Neural cell (in vitro differentiated cells): Measurements from ENCODE around the gene MAEA. TPM values are rescaled to one million over a fixed set of nuclear protein-coding genes. Genes with fewer than 3 reads are reported as not detected.

ENCODE experiments used
- H2AFZ ChIP-seq: fragments of 200-600, 300-800 bp; sonication (generic), shearing (Covaris generic); 2 replicates; pipeline ENCODE4 v1.6.0; 2014; ENCODE audit warnings: low read depth, mild to moderate bottlenecking, antibody characterized with exemption, low read length, moderate library complexity
- H3F3A ChIP-seq: fragments of 200-600 bp; shearing (Covaris generic); 2 replicates; pipeline ENCODE4 v1.6.1; 2016; ENCODE audit warnings: mild to moderate bottlenecking, moderate library complexity, mixed read lengths, antibody characterized with exemption, low read length; ENCODE audit not compliant: insufficient read depth, poor library complexity, severe bottlenecking
- H3K27ac ChIP-seq: fragments of 200-600, 300-800 bp; sonication (generic), shearing (Covaris generic); 2 replicates; pipeline ENCODE4 v1.5.1; 2014; ENCODE audit warnings: mild to moderate bottlenecking, low read length, moderate library complexity
- H3K27me3 ChIP-seq: fragments of 300-800, 200-600 bp; sonication (generic), shearing (Covaris generic); 2 replicates; pipeline ENCODE4 v1.6.0; 2014; ENCODE audit warnings: mild to moderate bottlenecking, low read depth, low read length, moderate library complexity; ENCODE audit not compliant: insufficient read depth
- H3K36me3 ChIP-seq: fragments of 300-800, 200-600 bp; sonication (generic), shearing (Covaris generic); 2 replicates; pipeline ENCODE4 v1.5.1; 2014; ENCODE audit warnings: mild to moderate bottlenecking, antibody characterized with exemption, low read length, moderate library complexity; ENCODE audit not compliant: insufficient read depth
- H3K4me2 ChIP-seq: fragments of 300-800, 200-600 bp; sonication (generic), shearing (Covaris generic); 2 replicates; pipeline ENCODE4 v1.6.0; 2014; ENCODE audit warnings: mild to moderate bottlenecking, low read length
- H3K4me3 ChIP-seq: fragments of 300-800, 200-600 bp; sonication (generic), shearing (Covaris generic); 2 replicates; pipeline ENCODE4 v1.5.1; 2014; ENCODE audit warnings: mild to moderate bottlenecking, low read length, moderate library complexity
- H3K79me2 ChIP-seq: fragments of 200-600 bp; shearing (Covaris generic); replicated peaks from 2 replicates; pipeline ENCODE4 v1.6.0; 2014; ENCODE audit warnings: mild to moderate bottlenecking, low read length, moderate library complexity; ENCODE audit not compliant: insufficient read depth
- H3K9ac ChIP-seq: fragments of 300-800, 200-600 bp; sonication (generic), shearing (Covaris generic); 2 replicates; pipeline ENCODE4 v1.6.1; 2016; ENCODE audit warnings: mild to moderate bottlenecking, low read length, mixed read lengths
- H3K9me2 ChIP-seq: fragments of 200-600 bp; shearing (Covaris generic); 2 replicates; pipeline ENCODE4 v1.6.1; 2016; ENCODE audit warnings: mild to moderate bottlenecking, low read length, mixed read lengths; ENCODE audit not compliant: insufficient read depth
- H3K9me3 ChIP-seq: fragments of 200-600, 300-800 bp; sonication (generic), shearing (Covaris generic); 2 replicates; pipeline ENCODE4 v1.6.1; 2016; ENCODE audit warnings: mild to moderate bottlenecking, mixed run types, low read length, moderate library complexity, mixed read lengths
- H4K20me1 ChIP-seq: fragments of 200-600 bp; shearing (Covaris generic); 2 replicates; pipeline ENCODE4 v1.6.1; 2016; ENCODE audit warnings: mild to moderate bottlenecking, mixed run types; ENCODE audit not compliant: insufficient read depth
- EP300 ChIP-seq: fragments of 450-650 bp; conservative IDR thresholded peaks from 2 replicates; pipeline ENCODE4 v1.6.1; 2014; ENCODE audit warnings: antibody characterized with exemption, mild to moderate bottlenecking, moderate library complexity; ENCODE audit not compliant: poor library complexity, severe bottlenecking
- EZH2 ChIP-seq: fragments of 200-600, 300-800 bp; shearing (Covaris generic), sonication (generic); IDR thresholded peaks from 2 replicates; pipeline ENCODE4 v1.6.1; 2014; ENCODE audit warnings: antibody characterized with exemption, low read length, borderline replicate concordance, mild to moderate bottlenecking; ENCODE audit not compliant: insufficient read depth, poor library complexity, severe bottlenecking
- MXI1 ChIP-seq: fragments of 450-650 bp; conservative IDR thresholded peaks from 2 replicates; pipeline ENCODE4 v1.6.1; 2014; ENCODE audit warnings: antibody characterized with exemption, mild to moderate bottlenecking; ENCODE audit not compliant: poor library complexity, severe bottlenecking
- POLR2AphosphoS5 ChIP-seq: IDR thresholded peaks from 2 replicates; pipeline ENCODE4 v1.6.1; 2012
- RAD21 ChIP-seq: fragments of 450-650 bp; conservative IDR thresholded peaks from 2 replicates; pipeline ENCODE4 v1.6.1; 2014; ENCODE audit warnings: antibody characterized with exemption, mild to moderate bottlenecking, moderate library complexity
- SMC3 ChIP-seq: fragments of 450-650 bp; conservative IDR thresholded peaks from 2 replicates; pipeline ENCODE4 v1.6.1; 2014; ENCODE audit warnings: antibody characterized with exemption, mild to moderate bottlenecking, moderate library complexity; ENCODE audit not compliant: poor library complexity
- TAF1 ChIP-seq: IDR thresholded peaks from 2 replicates; pipeline ENCODE4 v1.6.1; 2012; ENCODE audit warnings: low read depth
- polyA plus RNA-seq: library from polyadenylated mRNA; depleted of rRNA; stranded (reverse); fragments of >200 nt; gene quantifications from 2 replicates; pipeline ENCODE4 v1.2.3, GENCODE V29; 2014
- TF ChIP-seq, protein P1 (sequence below): fragments of 450-650 bp; IDR thresholded peaks from 2 replicates; pipeline ENCODE4 v1.5.1; 2014; ENCODE audit warnings: antibody characterized with exemption, mild to moderate bottlenecking, moderate library complexity; ENCODE audit not compliant: poor library complexity, severe bottlenecking
- TF ChIP-seq, protein P2 (sequence below): IDR thresholded peaks from 2 replicates; pipeline ENCODE4 v1.6.1; 2012; ENCODE audit warnings: borderline replicate concordance

Gene MAEA
- polyA plus RNA-seq, 1 donor from 2014 or later: 106 TPM

DNA sequence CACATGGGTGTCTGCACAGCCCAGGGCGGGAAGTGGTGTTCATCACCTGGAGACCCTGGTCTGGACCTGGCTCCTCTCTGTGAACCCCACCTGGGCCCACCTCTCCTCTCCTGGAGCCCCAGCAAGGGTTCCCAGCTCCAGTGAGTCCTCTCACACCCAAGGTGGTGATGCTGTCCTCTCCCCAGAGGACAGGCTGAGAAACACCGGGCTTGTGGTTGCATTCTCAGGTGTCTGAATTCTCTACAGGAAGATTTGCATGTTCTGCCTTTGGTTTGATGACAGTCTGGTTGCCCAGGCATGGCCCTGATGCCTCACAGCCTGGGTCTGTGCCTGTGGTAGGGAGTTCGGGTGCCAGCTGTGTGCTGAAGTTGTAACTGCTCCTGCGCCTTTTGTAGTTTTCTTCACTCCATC lies 3.8 kb downstream of the MAEA start:
- Histone ChIP-seq H3K9me3 (no peaks in the 10 kb centered on the region), H3K9ac (no peak overlapping the region), H3K9me2 (no peaks in the 10 kb centered on the region), H2AFZ (no peak overlapping the region), H3K4me3 (no peak overlapping the region), H3K79me2 (peaks cover 51% of the 10 kb centered on the region), H3K36me3 (no peaks in the 10 kb centered on the region), H3K27me3 (no peaks in the 10 kb centered on the region), H3K27ac (no peak overlapping the region), H3F3A (no peaks in the 10 kb centered on the region), H4K20me1 (no peaks in the 10 kb centered on the region), H3K4me2 (no peak overlapping the region)
- TF ChIP-seq, protein P1, sequence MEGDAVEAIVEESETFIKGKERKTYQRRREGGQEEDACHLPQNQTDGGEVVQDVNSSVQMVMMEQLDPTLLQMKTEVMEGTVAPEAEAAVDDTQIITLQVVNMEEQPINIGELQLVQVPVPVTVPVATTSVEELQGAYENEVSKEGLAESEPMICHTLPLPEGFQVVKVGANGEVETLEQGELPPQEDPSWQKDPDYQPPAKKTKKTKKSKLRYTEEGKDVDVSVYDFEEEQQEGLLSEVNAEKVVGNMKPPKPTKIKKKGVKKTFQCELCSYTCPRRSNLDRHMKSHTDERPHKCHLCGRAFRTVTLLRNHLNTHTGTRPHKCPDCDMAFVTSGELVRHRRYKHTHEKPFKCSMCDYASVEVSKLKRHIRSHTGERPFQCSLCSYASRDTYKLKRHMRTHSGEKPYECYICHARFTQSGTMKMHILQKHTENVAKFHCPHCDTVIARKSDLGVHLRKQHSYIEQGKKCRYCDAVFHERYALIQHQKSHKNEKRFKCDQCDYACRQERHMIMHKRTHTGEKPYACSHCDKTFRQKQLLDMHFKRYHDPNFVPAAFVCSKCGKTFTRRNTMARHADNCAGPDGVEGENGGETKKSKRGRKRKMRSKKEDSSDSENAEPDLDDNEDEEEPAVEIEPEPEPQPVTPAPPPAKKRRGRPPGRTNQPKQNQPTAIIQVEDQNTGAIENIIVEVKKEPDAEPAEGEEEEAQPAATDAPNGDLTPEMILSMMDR: no peak
- TF ChIP-seq TAF1 (no peak), MXI1 (no peak), RAD21 (no peak), EZH2 (no peak), POLR2AphosphoS5 (no peak), SMC3 (no peak), EP300 (no peak)
- TF ChIP-seq, protein P2, sequence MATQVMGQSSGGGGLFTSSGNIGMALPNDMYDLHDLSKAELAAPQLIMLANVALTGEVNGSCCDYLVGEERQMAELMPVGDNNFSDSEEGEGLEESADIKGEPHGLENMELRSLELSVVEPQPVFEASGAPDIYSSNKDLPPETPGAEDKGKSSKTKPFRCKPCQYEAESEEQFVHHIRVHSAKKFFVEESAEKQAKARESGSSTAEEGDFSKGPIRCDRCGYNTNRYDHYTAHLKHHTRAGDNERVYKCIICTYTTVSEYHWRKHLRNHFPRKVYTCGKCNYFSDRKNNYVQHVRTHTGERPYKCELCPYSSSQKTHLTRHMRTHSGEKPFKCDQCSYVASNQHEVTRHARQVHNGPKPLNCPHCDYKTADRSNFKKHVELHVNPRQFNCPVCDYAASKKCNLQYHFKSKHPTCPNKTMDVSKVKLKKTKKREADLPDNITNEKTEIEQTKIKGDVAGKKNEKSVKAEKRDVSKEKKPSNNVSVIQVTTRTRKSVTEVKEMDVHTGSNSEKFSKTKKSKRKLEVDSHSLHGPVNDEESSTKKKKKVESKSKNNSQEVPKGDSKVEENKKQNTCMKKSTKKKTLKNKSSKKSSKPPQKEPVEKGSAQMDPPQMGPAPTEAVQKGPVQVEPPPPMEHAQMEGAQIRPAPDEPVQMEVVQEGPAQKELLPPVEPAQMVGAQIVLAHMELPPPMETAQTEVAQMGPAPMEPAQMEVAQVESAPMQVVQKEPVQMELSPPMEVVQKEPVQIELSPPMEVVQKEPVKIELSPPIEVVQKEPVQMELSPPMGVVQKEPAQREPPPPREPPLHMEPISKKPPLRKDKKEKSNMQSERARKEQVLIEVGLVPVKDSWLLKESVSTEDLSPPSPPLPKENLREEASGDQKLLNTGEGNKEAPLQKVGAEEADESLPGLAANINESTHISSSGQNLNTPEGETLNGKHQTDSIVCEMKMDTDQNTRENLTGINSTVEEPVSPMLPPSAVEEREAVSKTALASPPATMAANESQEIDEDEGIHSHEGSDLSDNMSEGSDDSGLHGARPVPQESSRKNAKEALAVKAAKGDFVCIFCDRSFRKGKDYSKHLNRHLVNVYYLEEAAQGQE: no peak

DNA sequence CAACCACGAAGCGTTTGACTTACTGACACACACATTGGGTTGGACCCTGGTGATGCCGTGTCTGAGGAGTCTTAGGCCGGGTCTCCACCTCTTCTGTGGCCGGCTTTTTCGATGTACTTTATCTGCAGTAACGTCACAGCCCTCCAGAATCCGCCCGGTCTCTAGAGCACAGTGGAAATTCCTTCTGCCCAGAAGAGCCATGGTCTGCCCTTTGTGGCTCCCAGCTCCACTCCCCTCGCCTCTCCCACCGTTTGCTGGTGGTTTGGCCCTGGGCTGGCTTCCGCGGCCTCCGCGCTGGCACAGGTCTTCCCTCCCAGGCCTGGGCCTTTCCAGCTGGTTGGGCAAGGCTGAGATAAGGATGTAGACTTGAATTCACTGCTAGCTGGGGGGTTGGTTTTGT lies 4.3 kb downstream of the MAEA start:
- H3K79me2 ChIP-seq: peaks cover 53% of the 10 kb centered on the region
- TF ChIP-seq EZH2 (no peak), EP300 (no peak), TAF1 (no peak), MXI1 (no peak), SMC3 (no peak)
- TF ChIP-seq, protein P1: no peak
- no peaks in the 10 kb centered on the region for H3K9me3 ChIP-seq
- H3K4me3 ChIP-seq: no peak overlapping the region
- H3K27me3 ChIP-seq: no peaks in the 10 kb centered on the region
- H3K27ac ChIP-seq: no peak overlapping the region
- no peak overlapping the region for H3K9ac ChIP-seq
- no peaks in the 10 kb centered on the region for H4K20me1 ChIP-seq
- H3K36me3 ChIP-seq: no peaks in the 10 kb centered on the region
- no peak overlapping the region for H2AFZ ChIP-seq
- H3K9me2 ChIP-seq: no peaks in the 10 kb centered on the region
- H3F3A ChIP-seq: no peaks in the 10 kb centered on the region
- no peak overlapping the region for H3K4me2 ChIP-seq
